Osteocyte (in vitro differentiated cells): Measurements from ENCODE around the gene HM13. TPM values are rescaled to one million over a fixed set of nuclear protein-coding genes. Genes with fewer than 3 reads are reported as not detected.
A peak's percentile ranks its signal among the peaks of the same experiment; 100 is the strongest.

Source experiments
- DNase-seq: peaks from one replicate; pipeline ENCODE4 v3.0.0; 2021; ENCODE audit warnings: mixed read lengths; ENCODE audit not compliant: unreplicated experiment; ENCODE audit errors: extremely low spot score
- H3K27ac Mint-ChIP-seq: one replicate; pipeline ENCODE4 v1.8.0; 2021; ENCODE audit warnings: mild to moderate bottlenecking, mixed read lengths; ENCODE audit not compliant: unreplicated experiment
- H3K27me3 Mint-ChIP-seq: one replicate; pipeline ENCODE4 v1.8.0; 2021; ENCODE audit warnings: mixed read lengths; ENCODE audit not compliant: unreplicated experiment
- H3K36me3 Mint-ChIP-seq: one replicate; pipeline ENCODE4 v1.8.0; 2021; ENCODE audit warnings: mixed read lengths; ENCODE audit not compliant: unreplicated experiment
- H3K4me1 Mint-ChIP-seq: one replicate; pipeline ENCODE4 v1.8.0; 2021; ENCODE audit warnings: mixed read lengths; ENCODE audit not compliant: unreplicated experiment
- H3K4me3 Mint-ChIP-seq: one replicate; pipeline ENCODE4 v1.8.0; 2021; ENCODE audit warnings: mild to moderate bottlenecking, moderate library complexity, mixed read lengths; ENCODE audit not compliant: unreplicated experiment
- H3K9me3 Mint-ChIP-seq: one replicate; pipeline ENCODE4 v1.8.0; 2021; ENCODE audit warnings: mixed read lengths; ENCODE audit not compliant: unreplicated experiment
- total RNA-seq: library from RNA; stranded (reverse); gene quantifications from 2 replicates; pipeline ENCODE4 v1.2.1, GENCODE V29; 2021
- TF ChIP-seq, protein P1 (sequence below): fragments of 200-600 bp; sonication (generic); IDR thresholded peaks from 2 replicates; pipeline ENCODE4 v1.5.0; 2021; ENCODE audit warnings: antibody characterized with exemption, mild to moderate bottlenecking, moderate library complexity

The HM13 gene
- total RNA-seq, 1 donor from 2014 or later, result 173 TPM

DNA sequence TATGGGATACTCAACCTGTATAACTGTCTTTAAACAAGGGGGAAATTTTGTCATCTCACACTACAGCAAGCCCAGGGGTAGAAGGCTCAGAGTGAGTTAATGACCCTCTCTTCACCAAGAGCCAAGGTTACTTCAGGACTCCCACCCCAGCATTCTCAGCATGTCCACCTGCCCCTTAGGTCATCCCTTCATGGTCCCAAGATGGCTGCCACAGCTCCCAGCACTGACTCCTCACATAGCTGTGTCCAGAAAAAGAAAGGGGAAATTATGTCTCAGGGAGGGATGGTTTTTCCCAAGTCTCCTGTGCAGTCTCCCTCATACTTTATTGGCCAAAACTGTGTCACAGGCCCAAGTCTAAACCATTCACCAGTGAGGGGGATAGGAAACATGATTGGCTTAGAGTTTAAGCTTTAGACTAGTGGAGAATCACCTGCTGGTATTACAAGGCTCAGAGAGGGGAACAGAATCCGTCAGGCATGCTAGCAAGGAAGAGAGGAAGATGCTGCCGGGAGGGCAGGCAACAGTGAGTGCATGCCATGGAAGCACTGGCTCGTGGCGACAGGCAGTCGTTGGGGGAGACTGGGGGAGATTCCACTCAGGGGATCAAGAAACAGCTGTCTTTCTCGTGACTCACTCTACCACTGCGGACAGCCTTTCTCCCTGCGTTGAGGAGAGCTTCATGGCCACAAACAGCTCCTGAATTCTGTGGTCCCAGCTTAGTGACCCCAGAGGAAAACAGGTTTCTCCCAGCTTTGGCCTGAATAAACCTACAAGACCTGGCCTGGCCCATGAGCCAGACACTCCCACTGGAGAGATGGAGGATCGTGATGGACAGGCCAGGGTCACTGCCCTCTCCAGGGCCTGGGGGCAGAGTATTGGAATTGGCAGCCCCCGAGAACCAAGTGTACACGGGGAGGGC is 37.2 kb downstream of the HM13 start:
- Mint-ChIP-seq H3K36me3 (peaks cover 34% of the 10 kb centered on the region), H3K4me3 (no peak overlapping the region), H3K27ac (peak overlapping the region; percentile 18), H3K9me3 (no peaks in the 10 kb centered on the region), H3K27me3 (no peaks in the 10 kb centered on the region), H3K4me1 (peaks cover 12% of the 10 kb centered on the region)
- no peak for DNase-seq
- TF ChIP-seq, protein P1, sequence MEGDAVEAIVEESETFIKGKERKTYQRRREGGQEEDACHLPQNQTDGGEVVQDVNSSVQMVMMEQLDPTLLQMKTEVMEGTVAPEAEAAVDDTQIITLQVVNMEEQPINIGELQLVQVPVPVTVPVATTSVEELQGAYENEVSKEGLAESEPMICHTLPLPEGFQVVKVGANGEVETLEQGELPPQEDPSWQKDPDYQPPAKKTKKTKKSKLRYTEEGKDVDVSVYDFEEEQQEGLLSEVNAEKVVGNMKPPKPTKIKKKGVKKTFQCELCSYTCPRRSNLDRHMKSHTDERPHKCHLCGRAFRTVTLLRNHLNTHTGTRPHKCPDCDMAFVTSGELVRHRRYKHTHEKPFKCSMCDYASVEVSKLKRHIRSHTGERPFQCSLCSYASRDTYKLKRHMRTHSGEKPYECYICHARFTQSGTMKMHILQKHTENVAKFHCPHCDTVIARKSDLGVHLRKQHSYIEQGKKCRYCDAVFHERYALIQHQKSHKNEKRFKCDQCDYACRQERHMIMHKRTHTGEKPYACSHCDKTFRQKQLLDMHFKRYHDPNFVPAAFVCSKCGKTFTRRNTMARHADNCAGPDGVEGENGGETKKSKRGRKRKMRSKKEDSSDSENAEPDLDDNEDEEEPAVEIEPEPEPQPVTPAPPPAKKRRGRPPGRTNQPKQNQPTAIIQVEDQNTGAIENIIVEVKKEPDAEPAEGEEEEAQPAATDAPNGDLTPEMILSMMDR, result no peak

DNA sequence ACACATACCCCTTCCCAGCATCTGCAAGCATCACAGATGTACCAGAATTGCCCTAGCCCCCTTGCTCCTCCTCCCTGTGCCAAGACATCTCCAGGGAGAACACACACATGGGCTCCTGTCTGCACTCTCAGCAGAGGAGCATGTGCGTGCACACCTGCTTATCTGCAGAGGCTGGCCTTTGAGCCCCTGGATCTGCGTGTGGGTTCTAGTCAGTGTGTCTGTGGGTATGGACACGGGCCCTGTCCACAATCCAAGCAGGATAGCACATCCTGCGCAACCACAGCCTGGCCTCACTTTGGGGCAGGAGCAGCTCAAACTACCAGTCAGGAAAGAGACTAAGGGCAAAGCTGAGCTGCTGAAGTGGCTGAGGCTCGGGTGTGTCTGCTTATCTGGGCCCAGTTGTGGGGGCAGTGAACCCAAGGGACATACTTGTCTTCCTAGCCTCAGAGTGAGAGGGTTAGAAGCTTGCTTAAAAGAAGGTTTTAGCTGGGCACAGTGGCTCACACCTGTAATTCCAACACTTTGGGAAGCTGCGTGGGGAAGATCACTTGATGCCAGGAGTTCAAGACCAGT is 41.0 kb downstream of the HM13 start:
- H3K27ac Mint-ChIP-seq, result peak overlapping the region; percentile 31
- H3K27me3 Mint-ChIP-seq, result no peaks in the 10 kb centered on the region
- no peaks in the 10 kb centered on the region for H3K9me3 Mint-ChIP-seq
- H3K4me1 Mint-ChIP-seq, result peaks cover 9% of the 10 kb centered on the region
- DNase-seq, result no peak
- peaks cover 16% of the 10 kb centered on the region for H3K36me3 Mint-ChIP-seq
- TF ChIP-seq, protein P1, result no peak
- no peak overlapping the region for H3K4me3 Mint-ChIP-seq

DNA sequence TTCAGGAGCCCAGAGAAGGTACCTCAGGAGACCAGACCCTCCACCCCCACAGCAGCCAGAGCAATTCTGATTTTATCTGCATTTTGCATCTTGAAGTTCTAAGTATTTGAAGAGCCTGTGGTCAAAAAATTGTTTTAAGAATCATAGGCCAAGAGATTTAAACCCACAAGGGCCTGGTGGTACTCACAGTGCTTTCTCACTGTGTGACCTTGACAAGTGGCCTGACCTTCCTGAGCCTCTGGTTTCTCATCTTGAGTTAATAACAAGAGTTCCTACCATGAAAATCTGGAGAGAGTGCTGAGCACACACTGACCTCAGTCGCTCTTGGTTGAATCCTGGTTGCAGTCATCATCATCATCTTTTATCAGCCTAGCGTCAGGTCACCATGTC is 45.5 kb downstream of the HM13 start:
- Mint-ChIP-seq H3K27ac (peak overlapping the region; percentile 87), H3K4me1 (peaks cover 20% of the 10 kb centered on the region), H3K4me3 (no peak overlapping the region), H3K27me3 (no peaks in the 10 kb centered on the region), H3K9me3 (no peaks in the 10 kb centered on the region), H3K36me3 (peaks cover 21% of the 10 kb centered on the region)
- TF ChIP-seq, protein P1, result no peak
- no peak for DNase-seq

DNA sequence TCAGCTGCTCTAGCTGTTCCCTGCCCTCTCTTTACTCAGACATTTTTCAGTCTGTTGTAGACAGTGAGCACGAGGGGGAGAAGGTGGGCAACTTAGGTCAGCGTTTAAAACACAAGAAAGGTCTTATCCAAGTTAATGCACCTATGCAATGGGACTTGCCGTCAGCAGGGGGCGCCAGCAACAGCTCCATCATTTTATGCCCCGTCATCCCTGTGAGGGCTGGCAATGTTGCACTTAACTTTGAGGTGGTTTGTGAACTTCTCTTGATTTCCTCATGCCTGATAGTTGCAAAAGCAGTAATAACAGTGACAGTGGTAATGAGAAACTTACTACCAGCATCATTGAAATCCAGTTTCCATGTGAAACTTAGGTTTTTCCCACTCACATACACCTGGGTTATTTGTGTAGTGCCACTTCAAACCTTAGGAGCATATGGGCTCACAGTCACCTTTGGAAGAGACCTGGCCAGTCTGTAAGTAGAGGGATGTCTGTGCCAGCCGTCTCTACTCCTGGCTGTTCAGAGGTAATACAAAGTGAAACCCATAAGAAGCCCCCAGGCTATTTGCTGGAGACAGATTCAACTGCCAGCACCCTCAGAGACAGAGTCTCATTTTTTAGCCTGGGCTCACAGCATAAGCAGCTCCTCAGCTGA is 46.0 kb downstream of the HM13 start:
- H3K27ac Mint-ChIP-seq, result peak overlapping the region; percentile 87
- H3K9me3 Mint-ChIP-seq, result no peaks in the 10 kb centered on the region
- no peak for DNase-seq
- H3K27me3 Mint-ChIP-seq, result no peaks in the 10 kb centered on the region
- TF ChIP-seq, protein P1, result peak; percentile 93
- no peak overlapping the region for H3K4me3 Mint-ChIP-seq
- H3K4me1 Mint-ChIP-seq, result peaks cover 20% of the 10 kb centered on the region
- peaks cover 21% of the 10 kb centered on the region for H3K36me3 Mint-ChIP-seq
